K562 (cell line): ENCODE measurements around the gene PGPEP1. TPM values are rescaled to one million over a fixed set of nuclear protein-coding genes. Genes with fewer than 3 reads are reported as not detected.

Source experiments
- ADNP ChIP-seq: fragments of 200-800 bp; sonication (Bioruptor generic); IDR thresholded peaks from 2 replicates; pipeline ENCODE4 v1.6.1; 2016; ENCODE audit warnings: missing genetic modification characterization, missing compliant biosample characterization
- ATF3 ChIP-seq, 2 experiments: fragments of 450-650 bp in 1 of 2; sonication (generic) in 1 of 2; formaldehyde crosslinking in 1 of 2; IDR thresholded peaks in 1 of 2; conservative IDR thresholded peaks in 1 of 2; 2 replicates each; pipeline versions ENCODE4 v1.6.1 to v1.8.1; 2016 to 2023; ENCODE audit warnings: mild to moderate bottlenecking in 2 of 2, moderate library complexity in 2 of 2, inconsistent platforms in 1 of 2, missing genetic modification reagents in 1 of 2
- ATF6 ChIP-seq: sonication (generic); formaldehyde crosslinking; IDR thresholded peaks from 2 replicates; pipeline ENCODE4 v1.4.0; 2020; ENCODE audit warnings: mild to moderate bottlenecking, missing genetic modification reagents
- CREB1 ChIP-seq, 2 experiments: sonication (generic) in 1 of 2; formaldehyde crosslinking in 1 of 2; IDR thresholded peaks; 2 replicates each; pipeline versions ENCODE4 v1.6.1 to v1.8.0; 2012 to 2022; ENCODE audit warnings: inconsistent platforms in 1 of 2, mild to moderate bottlenecking in 1 of 2, missing genetic modification reagents in 1 of 2, moderate library complexity in 1 of 2
- EP400 ChIP-seq: fragments of 450-650 bp; IDR thresholded peaks from 2 replicates; pipeline ENCODE4 v1.6.1; 2017; ENCODE audit warnings: antibody characterized with exemption, mild to moderate bottlenecking, moderate library complexity
- ETS1 ChIP-seq: conservative IDR thresholded peaks from 2 replicates; pipeline ENCODE4 v1.6.1; 2011; ENCODE audit warnings: low read depth, mild to moderate bottlenecking, low read length; ENCODE audit not compliant: control insufficient read depth
- FOXJ2 ChIP-seq: fragments of 200-800 bp; sonication (Bioruptor generic); IDR thresholded peaks from 2 replicates; pipeline ENCODE4 v1.6.1; 2016; ENCODE audit warnings: missing genetic modification characterization, missing compliant biosample characterization
- PHB2 ChIP-seq: fragments of 450-650 bp; IDR thresholded peaks from 2 replicates; pipeline ENCODE4 v1.6.1; 2017; ENCODE audit warnings: low read depth
- RREB1 ChIP-seq: fragments of 250-450 bp; sonication (Bioruptor Pico); IDR thresholded peaks from 2 replicates; pipeline ENCODE4 v1.4.0; 2020
- SUPT5H ChIP-seq: fragments of 450-650 bp; IDR thresholded peaks from 2 replicates; pipeline ENCODE4 v1.6.1; 2016
- TEAD1 ChIP-seq, 2 experiments: fragments of 450-650 bp in 1 of 2; sonication (generic) in 1 of 2; formaldehyde crosslinking; IDR thresholded peaks; 2 replicates each; pipeline versions ENCODE4 v1.4.0 to v1.8.0; 2020 to 2022; ENCODE audit warnings: mild to moderate bottlenecking in 2 of 2, missing genetic modification reagents in 1 of 2
- TSC22D4 ChIP-seq: fragments of 450-650 bp; IDR thresholded peaks from 2 replicates; pipeline ENCODE4 v1.6.1; 2016; ENCODE audit warnings: missing genetic modification characterization, missing biosample characterization, control low read depth
- ZFPM2 ChIP-seq: fragments of 250-450 bp; sonication (Bioruptor Pico); IDR thresholded peaks from 2 replicates; pipeline ENCODE4 v1.5.1; 2022; ENCODE audit warnings: mild to moderate bottlenecking
- ZNF143 ChIP-seq: sonication (generic); formaldehyde crosslinking; IDR thresholded peaks from 2 replicates; pipeline ENCODE4 v1.9.0; 2022; ENCODE audit warnings: mild to moderate bottlenecking, missing genetic modification reagents
- ZNF274 ChIP-seq: IDR thresholded peaks from 2 replicates; pipeline ENCODE4 v1.6.1; 2011; ENCODE audit warnings: low read depth, mild to moderate bottlenecking, low read length, moderate library complexity, borderline replicate concordance
- ZNF41 ChIP-seq: fragments of 250-450 bp; sonication (Bioruptor Pico); conservative IDR thresholded peaks from 2 replicates; pipeline ENCODE4 v1.4.0; 2020; ENCODE audit warnings: mild to moderate bottlenecking
- ZNF507 ChIP-seq: conservative IDR thresholded peaks from 2 replicates; pipeline ENCODE4 v1.6.1; 2017; ENCODE audit warnings: missing genetic modification characterization, missing compliant biosample characterization
- polyA plus RNA-seq, 8 experiments: library from polyadenylated mRNA; depleted of rRNA in 4 of 8; stranded (reverse) in 5 of 8; unstranded in 3 of 8; fragments of >200 nt; fragmentation: Nextera tagmentation in 2 of 8; fragmentation: Illumina TruSeq in 1 of 8; extraction: Ambion mirVana in 2 of 8; extraction: Trizol in 1 of 8; gene quantifications; 2 replicates each; pipeline versions ENCODE4 v1.2.1 to v1.2.3, GENCODE V29; 2011 to 2014; ENCODE audit warnings: inconsistent platforms in 1 of 8, missing spikeins in 1 of 8
- total RNA-seq, 7 experiments: library from RNA; depleted of rRNA in 6 of 7; stranded (reverse); fragments of >200 nt in 6 of 7; fragmentation: Illumina TruSeq in 2 of 7; extraction: Trizol in 2 of 7; gene quantifications; 2 replicates each; pipeline versions ENCODE4 v1.2.1 to v1.2.3, GENCODE V29; 2011 to 2021; ENCODE audit warnings: low replicate concordance in 1 of 7

PGPEP1 gene
- total and polyA plus RNA-seq, 9 of the 15 experiments (the other 6 are each of a cell fraction or from before 2014, with no cell fraction given), result 10.0 to 69.6 (median 33.5) TPM

- TF ChIP-seq ZNF274 (no peak), RREB1 (CRISPR knock-in tag) (no peak), ZNF143 (CRISPR knock-in tag) (no peak), ATF3 (IDR thresholded peaks at IDR 0.05) (peak; percentile 46; the same call in 1 of the 2 replicates), ATF3 (CRISPR knock-in tag; conservative IDR thresholded peaks at IDR 0.05) (no peak), PHB2 (no peak), SUPT5H (peak; percentile 16; the same call in 1 of the 2 replicates), ATF6 (CRISPR knock-in tag) (0 out of 2 replicates have a peak, but pooled peaks have one; percentile 64), FOXJ2 (0 out of 2 replicates have a peak, but pooled peaks have one; percentile 18), ZNF507 (tag) (no peak), EP400 (peak; percentile 63), TEAD1 (CRISPR knock-in tag; IDR thresholded peaks at IDR 0.05) (0 out of 4 replicates have a peak, but pooled peaks of 1 of the 2 experiments have one; percentile 25), ADNP (tag) (peak; percentile 89), TSC22D4 (tag) (no peak), ETS1 (no peak), ZFPM2 (no peak), ZNF41 (no peak), CREB1 (IDR thresholded peaks at IDR 0.05) (no peak), CREB1 (CRISPR knock-in tag; IDR thresholded peaks at IDR 0.05) (no peak)
These were observed 46.3 kb downstream of the PGPEP1 start (continued) for GRCh38 chr19:18386543-18387271.
